PC-3 (cell line): ENCODE results near the gene CROCC2.

Experiments
- CTCF ChIP-seq: fragments of 300-600 bp; sonication (generic); conservative IDR thresholded peaks from 2 replicates; pipeline ENCODE4 v1.5.1; 2017; ENCODE audit warnings: antibody characterized with exemption, low read depth, mild to moderate bottlenecking, low read length
- EZH2 ChIP-seq: fragments of 300-600 bp; sonication (generic); IDR thresholded peaks from one replicate; pipeline ENCODE4 v1.6.1; 2017; ENCODE audit warnings: antibody characterized with exemption, mild to moderate bottlenecking, low read length; ENCODE audit not compliant: unreplicated experiment

DNA sequence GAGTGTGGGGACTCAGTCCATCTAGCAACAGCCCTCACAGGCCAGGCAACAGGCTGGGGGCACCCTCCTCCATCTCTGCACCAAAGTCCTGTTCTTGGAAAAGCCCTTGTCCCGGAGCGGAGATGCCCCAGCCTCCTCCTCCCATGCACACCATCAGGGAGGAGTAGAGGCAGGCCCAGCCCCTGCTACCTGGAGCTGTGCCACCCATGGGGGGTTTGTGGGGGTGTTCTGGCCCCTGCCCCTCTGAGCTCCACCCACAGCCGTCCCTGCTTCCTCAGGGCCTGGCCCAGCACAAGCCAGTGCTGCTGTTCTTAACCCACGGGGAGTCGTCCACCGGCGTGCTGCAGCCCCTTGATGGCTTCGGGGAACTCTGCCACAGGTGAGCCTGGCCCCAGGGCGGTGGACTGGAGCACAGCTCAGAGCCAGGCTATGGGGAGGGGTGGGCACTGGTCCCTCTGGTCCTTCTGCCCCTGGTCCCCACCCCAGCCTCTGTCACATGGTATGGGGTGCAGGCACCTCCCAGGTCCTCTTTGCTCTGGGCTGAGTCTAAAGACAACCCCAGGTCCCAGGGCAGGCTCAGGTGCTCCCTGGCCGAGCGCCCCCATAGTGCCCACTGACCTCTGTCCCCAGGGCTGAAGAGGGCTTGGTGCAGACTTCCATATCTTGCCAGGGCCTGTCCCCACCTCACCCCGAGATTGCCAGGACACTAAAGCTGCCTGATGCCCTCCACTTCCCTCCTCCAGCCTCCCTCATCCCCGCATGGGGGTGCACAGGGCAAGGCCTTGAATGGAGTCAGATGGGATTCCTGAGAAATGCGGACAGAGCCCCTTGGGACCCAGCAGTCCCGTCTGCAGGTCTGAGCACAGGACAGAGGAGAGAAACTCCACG, 34.8 kb upstream of the CROCC2 start:
- TF ChIP-seq CTCF (no peak), EZH2 (no peak)
